GM12892 (cell line): ENCODE data around the gene AK8.
"Not testable (repeated sequence)": the region's sequence is repeated elsewhere in the genome, so short reads cannot be mapped to it uniquely, and the experiment has no call there.

Experiments used
- DNase-seq: peaks from one replicate; pipeline ENCODE4 v3.0.0; 2011; ENCODE audit not compliant: insufficient read length
- FAIRE-seq: peaks from 2 replicates; lab custom pipeline; 2011; peaks lifted over from hg19 to GRCh38; lab: Jason Lieb, UNC
- POLR2A ChIP-seq: IDR thresholded peaks from 2 replicates; pipeline ENCODE4 v1.6.1; 2011; ENCODE audit warnings: low read depth, low read length, control low read depth
- POLR2AphosphoS5 ChIP-seq: IDR thresholded peaks from 2 replicates; pipeline ENCODE4 v1.6.1; 2011; ENCODE audit warnings: low read depth, low read length, control low read depth
- TAF1 ChIP-seq: IDR thresholded peaks from 2 replicates; pipeline ENCODE4 v1.6.1; 2011; ENCODE audit warnings: low read depth, mild to moderate bottlenecking, control low read depth, low read length, borderline replicate concordance

AK8 gene

GRCh38 chr9:132773764-132774339 is 104.2 kb downstream of the AK8 start:
- TF ChIP-seq TAF1 (no peak), POLR2A (no peak), POLR2AphosphoS5 (no peak)
- FAIRE-seq (no peak), DNase-seq (no peak)

GRCh38 chr9:132773093-132773492 is 105.0 kb downstream of the AK8 start:
- DNase-seq (no peak), FAIRE-seq (no peak)
- TF ChIP-seq POLR2AphosphoS5 (no peak), POLR2A (no peak), TAF1 (no peak)

- not testable (repeated sequence) for FAIRE-seq, DNase-seq
Observed at GRCh38 chr9:132771752-132772151, 106.3 kb downstream of the AK8 start.

- FAIRE-seq (no peak), DNase-seq (no peak)
- no peak for TF ChIP-seq POLR2A
- no peak for TF ChIP-seq POLR2AphosphoS5
Observed at GRCh38 chr9:132770770-132771310, 107.2 kb downstream of the AK8 start.

GRCh38 chr9:132769906-132770769 is 107.9 kb downstream of the AK8 start:
- FAIRE-seq (peak; percentile 66), DNase-seq (peak; percentile 74)
- peak; percentile 70 for TF ChIP-seq POLR2A
- TF ChIP-seq TAF1 = peak; percentile 57
- TF ChIP-seq POLR2AphosphoS5 = 0 out of 2 replicates have a peak, but pooled peaks have one; percentile 44

GRCh38 chr9:132768932-132769905 is 108.9 kb downstream of the AK8 start:
- DNase-seq (peak; percentile 49), FAIRE-seq (peak; percentile 89)
- no peak; the same call in 1 of the 2 replicates for TF ChIP-seq POLR2A
- TF ChIP-seq TAF1 = 0 out of 2 replicates have a peak, but pooled peaks have one; percentile 16
- peak; percentile 8; the same call in 1 of the 2 replicates for TF ChIP-seq POLR2AphosphoS5

- FAIRE-seq = no peak
Observed at GRCh38 chr9:132763574-132763973, 114.5 kb downstream of the AK8 start.

GRCh38 chr9:132762896-132763295 is 115.2 kb downstream of the AK8 start:
- DNase-seq (no peak), FAIRE-seq (no peak)
- TF ChIP-seq POLR2A (no peak), TAF1 (no peak), POLR2AphosphoS5 (no peak)

More at GRCh38 chr9:132763574-132763973, 114.5 kb downstream of the AK8 start:
- DNase-seq = no peak
- TF ChIP-seq TAF1 (no peak), POLR2AphosphoS5 (no peak)

GRCh38 chr9:132761602-132762001 is 116.5 kb downstream of the AK8 start:
- FAIRE-seq (no peak), DNase-seq (no peak)
- TF ChIP-seq POLR2AphosphoS5 (no peak), TAF1 (no peak), POLR2A (no peak)

GRCh38 chr9:132760057-132760456 is 118.0 kb downstream of the AK8 start:
- FAIRE-seq = no peak
- TF ChIP-seq TAF1 (no peak), POLR2A (no peak), POLR2AphosphoS5 (no peak)
- no peak for DNase-seq

- DNase-seq (no peak), FAIRE-seq (no peak)
- no peak for TF ChIP-seq TAF1
- TF ChIP-seq POLR2A = no peak
- TF ChIP-seq POLR2AphosphoS5 = no peak
Observed at GRCh38 chr9:132757016-132757415, 121.1 kb downstream of the AK8 start.
